HG02610 (cell line): ENCODE measurements around the gene DUSP15.

ENCODE experiments used
- ATAC-seq: cut with Tn5 transposase; IDR thresholded peaks from one replicate; pipeline ENCODE4 v1.9.1; 2021; ENCODE audit warnings: mild to moderate bottlenecking, moderate library complexity; ENCODE audit not compliant: unreplicated experiment

DUSP15 gene

DNA sequence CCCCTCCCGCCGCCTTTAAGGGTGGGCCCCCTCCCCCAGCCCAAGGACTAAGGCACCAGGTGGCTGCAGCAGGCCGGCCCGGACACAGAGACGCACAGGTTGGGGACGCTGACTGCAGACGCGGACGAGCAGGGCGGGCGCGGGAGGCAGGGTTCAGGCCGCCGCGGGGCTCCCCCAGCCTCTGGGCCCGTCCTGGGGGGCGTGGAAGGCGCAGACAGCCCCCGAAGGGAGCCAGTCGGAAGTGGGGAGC lies 9.3 kb downstream of the DUSP15 start:
- ATAC-seq, result peak; percentile 21

DNA sequence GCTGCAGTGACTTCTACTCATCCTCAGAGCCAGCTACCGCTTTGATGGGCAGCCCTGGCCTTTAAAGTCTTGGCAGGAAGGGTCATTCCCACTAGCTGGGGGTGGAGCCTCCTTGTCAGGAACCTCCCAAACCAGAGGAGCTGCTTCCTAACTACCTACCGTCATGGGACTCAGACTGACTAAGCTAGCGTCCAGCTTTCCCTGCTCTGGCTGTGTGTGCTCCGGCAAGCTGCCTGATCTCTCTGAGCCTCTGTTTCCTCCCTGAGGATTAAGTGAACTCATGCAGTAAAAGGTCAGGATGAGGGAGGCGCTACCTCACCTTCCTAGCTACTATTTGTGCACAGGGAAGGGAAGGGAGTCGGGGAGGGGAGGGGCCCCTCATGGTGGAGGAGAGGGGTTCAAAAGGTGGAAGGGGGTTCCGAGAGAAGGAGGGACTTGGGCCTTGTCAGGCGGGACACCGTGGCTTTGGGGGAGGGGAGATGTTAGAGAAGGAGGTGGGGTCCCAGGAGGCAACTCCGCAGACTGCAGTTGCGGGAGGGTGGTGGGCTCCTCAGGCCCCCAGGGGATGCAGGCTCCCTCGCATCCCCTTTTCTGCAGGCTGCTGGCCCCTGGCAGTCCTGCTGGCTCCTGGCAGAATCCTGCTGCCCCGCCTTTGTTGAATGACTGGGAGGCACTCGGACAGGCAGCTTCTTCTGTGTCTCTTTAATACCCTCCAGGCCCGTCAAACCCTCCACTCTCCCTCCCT lies 9.8 kb downstream of the DUSP15 start:
- no peak for ATAC-seq

DNA sequence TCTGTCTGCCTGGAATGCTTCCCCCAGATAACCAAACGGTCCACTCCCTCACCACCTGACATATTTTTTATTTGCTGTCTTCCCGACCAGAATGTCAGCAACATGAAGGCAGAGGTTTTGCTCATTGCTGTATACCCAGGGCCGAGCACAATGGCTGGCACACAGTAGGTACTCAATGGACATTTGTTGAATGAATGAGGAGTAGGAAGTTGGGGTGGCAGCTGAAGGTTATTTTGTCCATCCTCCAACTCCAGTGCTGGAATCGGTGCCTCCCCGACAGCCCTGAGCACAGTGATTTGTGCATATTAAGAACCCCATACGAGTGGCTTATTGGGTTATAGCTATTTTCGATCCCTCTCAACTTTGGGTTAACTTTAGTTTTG lies 10.3 kb downstream of the DUSP15 start:
- ATAC-seq, result no peak

DNA sequence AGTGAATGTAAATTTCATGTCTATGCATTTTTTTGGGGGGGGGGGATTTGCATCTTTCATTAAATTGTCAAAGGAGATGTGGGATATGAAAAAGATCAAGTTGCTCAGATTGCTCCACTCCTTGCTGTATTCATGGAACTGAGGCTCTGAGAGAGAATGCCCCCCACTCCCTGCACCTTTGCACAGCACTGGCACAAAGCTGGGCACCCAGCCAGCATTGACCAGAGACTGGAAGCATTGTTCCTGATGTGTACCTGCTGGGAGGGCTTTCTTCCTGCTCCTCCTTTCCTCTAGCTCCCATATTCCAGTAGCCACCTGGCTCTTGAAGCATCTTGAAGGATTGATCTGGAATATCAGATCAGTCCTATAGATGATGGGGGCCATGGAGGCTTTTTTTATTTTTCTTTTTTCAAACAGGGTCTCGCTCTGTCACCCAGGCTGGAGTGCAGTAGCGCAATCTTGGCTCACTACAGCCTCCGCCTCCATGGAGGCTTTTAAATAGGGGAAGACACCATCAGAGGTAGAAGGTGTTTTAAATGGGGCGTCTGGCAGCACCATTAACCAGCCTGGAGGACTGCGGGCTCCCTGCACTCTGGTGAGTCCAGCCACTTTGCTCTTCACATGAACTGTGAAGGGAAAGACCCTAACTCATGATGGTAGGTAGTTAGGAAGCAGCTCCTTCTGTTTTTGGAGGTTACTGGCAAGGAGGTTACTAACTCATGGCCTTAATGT lies 10.9 kb downstream of the DUSP15 start:
- no peak for ATAC-seq

DNA sequence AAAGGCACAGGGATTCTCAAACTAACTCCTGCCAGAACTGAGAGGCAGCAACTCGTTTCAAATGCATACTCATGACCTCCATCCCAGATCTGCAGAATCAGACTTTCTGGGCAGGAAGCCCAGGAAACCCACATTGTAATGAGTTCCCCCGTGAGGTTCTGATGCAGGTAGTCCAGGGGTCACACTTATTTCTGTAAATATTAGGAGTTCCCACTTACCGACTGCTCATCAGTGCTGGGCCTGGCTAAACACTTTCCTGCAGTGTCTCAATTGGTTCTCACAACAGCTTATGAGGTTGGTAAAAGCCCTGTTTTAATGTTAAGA lies 11.6 kb downstream of the DUSP15 start:
- ATAC-seq, result no peak

DNA sequence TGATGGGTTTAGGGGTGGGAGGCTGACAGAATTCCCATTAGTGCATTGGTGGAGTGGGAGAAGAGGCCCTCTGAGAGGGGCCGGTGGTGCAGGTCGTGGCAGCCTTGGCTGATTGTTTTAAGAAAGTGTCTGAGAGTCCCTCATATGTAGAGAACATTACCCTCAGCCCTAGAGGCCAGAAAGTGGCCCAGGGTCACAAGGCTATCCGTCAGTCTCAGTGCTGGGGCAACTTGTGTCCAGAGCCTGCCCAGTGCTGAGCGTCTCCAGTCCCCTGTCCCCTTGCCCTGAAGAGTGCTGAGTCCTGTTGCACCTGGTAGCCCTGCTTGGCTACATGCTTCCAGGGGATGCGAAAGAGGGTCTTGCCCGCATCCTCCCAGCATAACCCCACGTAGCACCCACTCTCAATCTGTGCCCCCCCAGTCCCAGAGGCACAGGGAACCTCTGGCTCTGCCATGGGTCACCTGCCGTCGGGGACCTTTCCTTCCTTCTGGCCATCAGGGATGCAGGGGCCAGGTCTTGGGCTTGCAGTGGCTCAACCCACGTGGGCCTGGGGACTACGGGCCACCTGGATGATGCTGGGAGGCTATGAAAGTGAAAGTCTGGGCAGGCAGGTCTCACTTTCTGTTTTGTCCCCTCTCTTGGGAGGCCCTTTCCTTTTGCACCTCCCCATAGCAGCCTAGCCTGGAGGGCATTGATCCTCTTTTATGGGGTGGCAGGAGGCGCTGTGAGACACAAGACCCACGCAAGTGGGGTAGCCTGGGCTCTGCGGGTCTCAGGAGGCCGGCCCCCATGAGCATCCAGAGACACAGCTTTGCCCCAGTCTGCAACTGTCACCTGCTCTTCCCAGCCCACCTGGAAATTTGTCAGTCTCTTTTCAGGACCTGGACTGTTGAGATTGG lies 12.2 kb downstream of the DUSP15 start:
- peak; percentile 67 for ATAC-seq

DNA sequence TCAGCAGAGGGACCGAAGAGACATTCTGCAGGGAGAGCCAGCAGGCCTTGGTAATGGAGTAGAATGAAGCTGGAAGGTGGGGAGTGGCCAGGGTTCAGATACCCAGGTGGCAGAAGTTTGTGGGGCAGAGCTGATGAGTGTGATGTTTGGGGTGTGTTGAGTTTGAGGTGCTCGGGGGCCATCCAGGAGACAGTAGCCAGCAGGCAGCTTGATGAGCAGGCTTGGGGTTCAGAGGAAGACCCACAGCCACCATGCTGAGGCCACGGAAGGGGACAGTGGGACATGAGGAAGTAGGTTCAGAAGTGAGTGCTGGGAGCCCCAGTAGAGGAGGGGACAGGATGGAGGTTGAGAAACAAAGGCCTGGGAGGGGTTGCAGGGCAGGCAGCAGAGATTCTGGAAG lies 13.8 kb downstream of the DUSP15 start:
- ATAC-seq, result no peak

DNA sequence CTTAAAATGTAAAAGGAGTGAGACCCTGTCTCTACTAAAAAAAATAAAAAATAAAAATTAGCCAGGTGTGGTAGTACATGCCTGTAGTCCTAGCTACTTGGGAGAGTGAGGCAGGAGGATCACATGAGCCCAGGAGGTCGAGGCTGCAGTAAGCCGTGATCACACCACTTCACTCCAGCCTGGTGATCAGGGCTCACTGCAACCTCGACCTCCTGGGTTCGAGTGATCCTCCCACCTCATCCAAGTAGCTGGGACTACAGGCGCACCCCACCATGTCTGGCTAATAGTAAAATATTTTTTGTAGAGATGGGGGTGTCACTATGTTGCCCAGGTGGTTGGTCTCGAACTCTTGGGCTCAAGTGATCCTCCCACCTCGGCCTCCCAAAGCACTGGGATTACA lies 16.8 kb downstream of the DUSP15 start:
- ATAC-seq, result no peak

DNA sequence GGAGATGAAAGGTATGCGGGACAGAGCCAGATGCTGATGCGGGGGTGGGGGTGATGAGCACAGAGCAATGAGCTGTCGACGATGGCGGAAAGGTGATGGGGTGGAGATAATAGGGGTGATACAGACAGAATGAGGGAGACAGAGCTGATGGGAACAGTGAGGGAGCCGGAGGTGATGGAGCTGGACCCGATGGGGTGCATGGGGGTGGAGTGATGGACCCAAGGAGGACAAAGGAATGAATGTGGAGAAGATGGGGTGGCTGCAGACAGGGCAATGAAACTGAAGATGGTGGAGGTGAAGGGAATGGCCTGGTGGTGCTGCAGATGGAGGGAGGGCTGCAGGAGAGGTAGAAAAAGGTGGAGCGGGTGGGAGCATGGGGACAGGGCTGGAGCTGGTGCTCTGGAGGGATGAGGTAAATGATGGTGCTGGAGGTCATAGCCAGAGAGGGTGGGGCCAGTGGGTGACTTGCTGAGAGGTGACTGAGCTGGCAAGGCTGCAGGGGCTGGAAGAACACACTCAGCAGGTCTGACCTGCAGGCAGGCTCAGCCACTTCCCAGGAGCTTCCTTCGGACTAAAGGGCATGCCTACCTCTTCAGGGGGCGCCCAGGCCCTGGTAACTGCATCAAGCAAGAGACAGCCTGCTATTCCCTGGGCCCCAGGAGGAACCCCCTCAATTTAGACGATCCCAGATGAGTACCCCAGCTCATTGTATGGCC lies 18.9 kb downstream of the DUSP15 start:
- ATAC-seq, result no peak

DNA sequence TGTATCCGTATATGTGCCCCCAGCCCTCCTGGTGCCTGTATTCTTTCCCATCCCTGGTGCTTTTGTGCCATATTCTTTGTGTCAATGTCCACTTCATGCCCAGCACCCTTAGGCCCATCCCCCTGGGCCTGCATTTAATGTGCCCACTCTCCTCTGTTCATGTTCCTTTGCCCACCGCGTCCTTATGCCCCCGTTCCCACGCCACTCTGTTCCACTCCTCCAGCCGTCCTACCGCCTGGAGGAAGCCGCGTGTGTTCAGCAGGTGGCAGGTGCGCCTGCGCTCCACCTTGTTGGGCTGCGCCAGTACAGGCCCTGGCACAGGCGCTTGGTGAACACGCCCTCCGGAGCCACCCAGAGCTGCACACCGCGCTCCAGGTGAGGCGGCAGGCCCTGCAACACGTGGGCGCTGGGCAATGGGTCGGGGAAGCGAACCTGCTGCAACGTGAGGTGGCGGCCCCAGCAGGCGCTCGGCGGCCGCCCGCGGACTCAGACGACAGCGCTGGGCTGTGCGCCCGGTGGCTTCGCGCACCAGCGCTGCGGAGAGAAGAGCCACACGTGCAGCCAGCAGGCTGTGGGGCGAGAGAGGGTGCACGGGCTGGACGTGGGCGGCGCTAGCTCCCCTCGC lies 20.9 kb downstream of the DUSP15 start:
- no peak for ATAC-seq

DNA sequence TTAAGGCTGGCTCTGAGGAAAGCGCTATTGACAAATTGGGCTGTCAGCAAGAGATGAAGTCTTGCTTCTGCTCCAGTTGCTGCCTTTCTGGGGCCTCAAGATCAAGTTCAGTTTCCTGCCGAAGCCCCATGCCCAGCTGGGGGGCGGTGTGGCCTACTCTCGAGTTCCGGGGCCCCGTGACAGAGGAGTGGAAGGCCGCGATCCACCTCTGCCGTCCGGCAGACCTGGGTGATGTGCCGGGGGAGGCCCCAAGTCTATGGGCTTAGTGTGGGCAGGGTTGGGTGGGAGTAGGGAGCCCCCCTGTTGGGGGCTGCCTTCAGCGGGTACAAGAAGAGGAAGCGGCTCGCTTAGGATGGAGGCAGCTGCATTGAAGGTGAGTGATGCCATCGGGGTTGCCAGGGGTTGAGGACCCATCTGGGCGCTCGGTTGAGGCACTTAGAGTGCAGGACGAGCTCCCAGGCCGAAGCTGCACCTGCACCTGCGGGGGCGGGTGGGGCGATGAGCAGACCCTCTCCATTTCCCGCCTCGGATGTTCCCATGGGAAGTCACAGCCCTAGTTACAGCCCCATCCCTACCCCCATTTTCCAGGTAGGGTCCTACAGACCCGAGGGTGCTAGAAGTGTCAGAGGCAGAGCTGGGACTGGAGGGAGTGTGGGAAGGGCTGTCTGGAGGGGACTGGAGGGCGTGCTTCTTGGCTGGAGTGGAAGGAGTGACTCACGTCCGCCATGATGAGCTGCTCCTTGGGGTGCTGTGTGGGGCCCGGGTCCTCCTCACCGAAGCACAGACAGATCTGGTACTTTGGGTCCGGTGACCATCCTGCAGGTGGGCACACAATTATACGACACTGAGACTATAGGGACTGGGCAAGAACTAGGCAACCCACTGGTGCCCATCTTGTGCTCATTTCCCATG lies 22.0 kb downstream of the DUSP15 start:
- no peak for ATAC-seq

DNA sequence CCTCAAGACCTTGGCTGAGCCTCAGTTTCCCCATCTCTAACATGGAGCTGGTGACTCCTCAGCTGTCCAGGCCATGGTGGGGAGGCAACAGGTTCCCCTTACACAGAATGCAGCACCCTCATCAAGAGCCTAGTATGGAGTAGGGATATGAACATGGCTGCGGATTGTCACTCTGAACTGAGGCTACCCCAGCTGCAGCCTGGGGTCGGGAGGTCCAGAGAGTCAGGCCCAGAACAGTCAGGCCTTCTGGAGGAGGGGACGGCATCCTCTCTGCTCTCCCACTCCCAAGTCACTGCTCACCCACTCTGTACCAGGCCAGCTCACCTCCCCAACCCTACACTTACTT lies 23.6 kb downstream of the DUSP15 start:
- no peak for ATAC-seq

DNA sequence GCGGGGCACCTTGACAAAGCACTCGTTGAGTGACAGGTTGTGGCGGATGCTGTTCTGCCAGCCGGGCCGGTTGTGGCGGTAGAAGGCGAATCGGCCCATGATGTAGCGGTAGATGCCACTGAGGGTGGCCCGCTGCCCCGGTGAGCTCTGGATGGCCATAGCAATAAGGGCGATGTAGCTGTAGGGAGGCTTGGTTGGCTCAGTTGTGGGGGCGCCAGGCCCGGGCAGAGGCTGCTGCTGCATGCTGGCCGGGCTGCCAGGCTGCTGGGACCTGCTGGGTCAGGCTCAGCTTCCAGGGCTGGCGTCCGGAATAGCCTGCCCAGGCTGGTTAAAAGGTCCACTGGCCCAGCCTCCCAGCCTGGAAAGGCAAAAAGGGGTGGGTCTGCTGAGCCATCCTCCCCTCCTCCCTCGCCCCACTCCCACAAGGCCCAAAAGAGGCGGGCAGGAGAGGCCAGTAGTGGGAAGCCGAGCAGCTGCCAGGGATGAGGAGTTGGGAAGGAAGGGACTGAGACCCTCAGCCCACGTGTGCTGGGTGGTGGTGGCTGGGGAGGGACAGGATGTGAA lies 24.9 kb downstream of the DUSP15 start, which contains the start of gene FOXS1:
FOXS1 (minus strand) TSS at position 305 of the 564 bp plus-strand sequence; CDS start at position 243, 62 bp downstream.
- ATAC-seq, result no peak

DNA sequence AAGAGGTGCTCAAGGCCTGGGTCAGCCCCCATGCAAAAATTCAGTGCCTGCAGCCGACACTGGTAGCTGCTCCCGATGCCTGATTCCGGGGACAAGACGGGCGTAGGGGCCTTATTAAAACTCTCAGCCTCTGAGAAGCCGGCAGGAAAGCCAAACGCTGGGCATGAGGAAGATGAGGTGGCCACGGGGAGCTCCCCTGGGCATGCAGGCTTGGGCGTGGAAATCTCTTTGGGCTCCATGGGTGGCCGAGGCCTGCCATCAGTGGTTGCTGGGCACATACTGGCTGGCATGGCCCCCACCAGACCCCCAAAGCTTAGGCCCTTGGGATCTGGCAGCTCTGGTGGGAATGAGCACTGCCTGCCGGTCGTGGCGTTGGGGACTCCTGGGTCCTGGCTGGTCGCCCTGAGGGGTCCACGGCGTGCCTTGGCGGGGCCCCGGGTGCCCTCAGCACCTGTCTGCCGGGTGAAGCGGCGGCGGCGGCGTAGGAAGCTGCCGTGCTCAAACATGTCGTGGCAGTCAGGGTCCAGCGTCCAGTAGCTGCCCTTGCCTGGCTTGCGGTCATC lies 25.5 kb downstream of the DUSP15 start:
- ATAC-seq, result no peak

DNA sequence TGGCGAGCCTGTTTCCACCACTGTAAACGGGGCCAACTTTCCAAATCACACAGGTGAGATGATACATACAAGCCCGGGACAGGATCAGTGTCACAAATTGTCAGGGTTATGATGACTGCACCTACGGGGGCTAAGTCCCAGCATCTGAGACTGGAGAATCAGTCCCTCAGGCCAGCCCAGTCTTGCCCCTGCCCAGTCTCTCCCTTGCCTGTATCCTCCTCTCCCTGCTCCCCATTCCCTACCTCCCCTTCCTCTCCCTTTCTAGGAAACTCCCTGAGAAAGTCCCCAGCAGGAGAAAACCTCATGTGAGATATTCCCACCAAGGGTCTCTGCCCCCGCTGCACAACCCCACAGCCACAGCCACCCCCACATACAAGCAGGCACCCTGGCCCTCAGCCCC lies 26.4 kb downstream of the DUSP15 start:
- no peak for ATAC-seq

DNA sequence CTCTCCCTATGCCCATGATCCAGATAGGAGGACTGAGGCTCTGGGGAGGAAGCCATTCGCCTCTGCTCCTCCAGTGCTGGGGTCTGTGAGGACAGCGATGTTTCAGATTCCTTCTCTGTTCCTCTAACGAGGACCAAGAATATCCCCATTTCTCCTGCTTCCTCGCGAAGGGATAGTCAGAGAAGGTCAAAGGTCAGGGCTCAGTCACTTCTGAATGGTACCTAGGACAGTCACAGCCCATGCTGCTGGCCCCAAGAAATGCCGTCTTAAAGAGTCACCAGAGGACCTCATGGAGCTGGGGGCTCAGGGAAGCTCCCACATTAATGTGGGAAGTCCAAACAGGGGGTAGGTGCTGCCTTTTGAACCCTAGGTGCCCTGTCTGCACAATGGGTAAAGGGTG lies 27.0 kb downstream of the DUSP15 start:
- ATAC-seq, result no peak

DNA sequence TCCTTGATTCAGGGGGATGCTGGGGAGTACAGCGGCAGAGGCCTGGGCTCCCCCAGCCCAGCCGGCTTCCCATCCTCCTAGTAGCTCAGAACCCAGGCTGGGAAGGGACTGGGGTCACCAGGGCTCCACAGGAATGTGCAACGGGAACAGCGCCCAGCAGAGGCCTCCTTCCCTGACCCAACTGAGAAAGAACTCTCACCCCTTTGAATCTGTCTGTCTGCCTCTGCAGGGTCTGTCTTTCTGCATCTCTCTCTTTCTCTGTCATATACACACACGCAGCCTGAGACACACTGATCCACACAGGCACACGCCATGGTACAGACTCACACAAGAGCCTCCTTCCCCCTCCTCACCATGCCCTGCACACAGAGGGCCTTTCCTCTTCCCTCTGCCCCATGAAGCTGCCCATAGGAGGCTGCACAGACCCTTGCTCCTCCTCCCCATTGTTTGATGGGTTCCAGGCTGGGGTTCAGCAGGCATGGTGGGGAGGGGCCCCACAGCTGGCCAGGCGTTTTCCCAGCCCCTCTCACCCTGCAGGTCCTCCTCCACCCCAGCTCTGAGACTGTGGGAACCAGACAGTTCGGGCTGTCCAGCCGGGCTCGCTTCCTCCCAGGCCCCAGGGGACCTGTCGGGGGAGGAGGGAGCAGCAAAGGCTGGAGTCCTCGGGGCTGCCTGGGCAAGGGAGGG lies 27.7 kb downstream of the DUSP15 start:
- no peak for ATAC-seq

DNA sequence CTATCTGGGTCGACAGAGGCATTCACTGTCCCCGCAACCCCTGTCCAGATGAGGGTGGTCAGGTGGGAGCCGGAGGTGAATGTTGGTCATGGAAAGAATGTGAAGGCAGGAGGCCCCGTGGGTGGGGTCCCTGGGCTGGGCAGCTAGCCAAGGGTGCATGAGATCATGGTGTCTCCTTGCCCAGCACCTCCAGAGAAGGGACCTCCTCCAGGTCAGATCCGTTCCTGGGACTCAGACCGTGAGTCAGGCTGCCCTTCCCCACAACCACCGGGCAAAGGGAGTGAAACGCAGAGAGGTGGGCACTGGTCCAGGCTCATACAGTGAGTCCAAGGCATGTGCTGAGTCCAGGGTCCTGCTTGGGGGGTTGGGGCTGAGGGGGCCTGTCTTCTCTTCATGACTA lies 28.4 kb downstream of the DUSP15 start:
- ATAC-seq, result no peak
